A673 (cell line): ENCODE data around the gene RHBG. TPM values are rescaled to one million over a fixed set of nuclear protein-coding genes. Genes with fewer than 3 reads are reported as not detected.
A peak's percentile ranks its signal among the peaks of the same experiment; 100 is the strongest.

Experiments
- BruUV-seq: library from RNA; stranded (reverse); fragments of 400-500 nt; replicated peaks from 2 replicates; lab custom pipeline; 2021; lab: Mats Ljungman, UMichigan
- CTCF ChIA-PET: fragments of 300-600 bp; sonication (Branson Sonifier 250); formaldehyde crosslinking; loops from one replicate; lab custom pipeline; 2022; ENCODE audit warnings: antibody characterized with exemption; lab: Charles Lee
- POLR2A ChIA-PET: fragments of 300-600 bp; sonication (Branson Sonifier 250); formaldehyde crosslinking; loops from one replicate; lab custom pipeline; 2022; ENCODE audit warnings: antibody characterized with exemption; ENCODE audit not compliant: low non-redundant PET; lab: Charles Lee
- DNase-seq: peaks from one replicate; pipeline ENCODE4 v3.0.0-alpha.2; 2015; ENCODE audit warnings: low spot score
- H3K27ac ChIP-seq: fragments of 200-600 bp; sonication (generic); 2 replicates; pipeline ENCODE4 v1.5.1; 2016; ENCODE audit warnings: mixed run types, low read depth, mild to moderate bottlenecking, mixed read lengths, antibody characterized with exemption, low read length; ENCODE audit not compliant: poor library complexity, severe bottlenecking
- H3K27me3 ChIP-seq: fragments of 200-600 bp; sonication (generic); replicated peaks from 2 replicates; pipeline ENCODE4 v1.6.1; 2017; ENCODE audit warnings: mixed run types, low read depth, mild to moderate bottlenecking, mixed read lengths, antibody characterized with exemption, low read length; ENCODE audit not compliant: insufficient read depth, poor library complexity
- H3K36me3 ChIP-seq: fragments of 200-600 bp; sonication (generic); 2 replicates; pipeline ENCODE4 v1.6.1; 2016; ENCODE audit warnings: mixed run types, mild to moderate bottlenecking, mixed read lengths, antibody characterized with exemption, low read length; ENCODE audit not compliant: insufficient read depth, poor library complexity, severe bottlenecking
- H3K4me1 ChIP-seq: fragments of 200-600 bp; sonication (generic); 2 replicates; pipeline ENCODE4 v1.6.1; 2017; ENCODE audit warnings: mixed run types, mild to moderate bottlenecking, mixed read lengths, antibody characterized with exemption, low read length; ENCODE audit not compliant: insufficient read depth, poor library complexity, severe bottlenecking
- H3K4me3 ChIP-seq: fragments of 200-600 bp; sonication (generic); 2 replicates; pipeline ENCODE4 v1.5.1; 2016; ENCODE audit warnings: low read depth, mixed run types, mild to moderate bottlenecking, mixed read lengths, low read length; ENCODE audit not compliant: poor library complexity, severe bottlenecking
- H3K9me3 ChIP-seq: fragments of 200-600 bp; sonication (generic); 2 replicates; pipeline ENCODE4 v1.6.1; 2016; ENCODE audit warnings: mixed run types, low read depth, mild to moderate bottlenecking, mixed read lengths, antibody characterized with exemption, low read length; ENCODE audit not compliant: poor library complexity, severe bottlenecking
- CTCF ChIP-seq: fragments of 300-800, 200-600 bp; sonication (generic); conservative IDR thresholded peaks from 2 replicates; pipeline ENCODE4 v1.5.1; 2017; ENCODE audit warnings: low read depth, mild to moderate bottlenecking, antibody characterized with exemption, low read length, moderate library complexity, mixed read lengths
- EZH2 ChIP-seq: fragments of 200-600 bp; sonication (generic); IDR thresholded peaks from 2 replicates; pipeline ENCODE4 v1.6.1; 2017; ENCODE audit warnings: borderline replicate concordance, low read depth, mild to moderate bottlenecking, mixed read lengths, antibody characterized with exemption, low read length; ENCODE audit not compliant: poor library complexity, severe bottlenecking
- intact Hi-C: fragments of 100-400 bp; cut with micrococcal nuclease; formaldehyde crosslinking; loops from one replicate; pipeline ENCODE4 v1.10.0; 2022; ENCODE audit not compliant: unreplicated experiment
- total RNA-seq: library from RNA; stranded (reverse); gene quantifications from 2 replicates; pipeline ENCODE4 v1.2.3, GENCODE V29; 2021

RHBG gene
- total RNA-seq, 1 experiment from 2014 or later, result not detected

GRCh38 chr1:156417401-156418020, 48.5 kb downstream of the RHBG start:
- no TSS peak for BruUV-seq
- H3K27me3 ChIP-seq, result peaks cover 67% of the 10 kb centered on the region
- POLR2A ChIA-PET, result no interaction called here

GRCh38 chr1:156418416-156419070, 49.5 kb downstream of the RHBG start:
- no peak for TF ChIP-seq CTCF
- TF ChIP-seq EZH2, result no peak
- POLR2A ChIA-PET, result no interaction called here
- H3K36me3 ChIP-seq, result no peaks in the 10 kb centered on the region
- no peaks in the 10 kb centered on the region for H3K9me3 ChIP-seq
- BruUV-seq, result no TSS peak
- CTCF ChIA-PET, result interaction anchor here (2.3 kb wide), 1 partner anchor 33 kb away, joined by 14 read pairs; no protein-coding TSS in a partner anchor
- no peak for DNase-seq
- peaks cover 77% of the 10 kb centered on the region for H3K27me3 ChIP-seq
- intact Hi-C loops, result no loop called here
- H3K4me1 ChIP-seq, result peaks cover 14% of the 10 kb centered on the region
- no peak overlapping the region for H3K27ac ChIP-seq
- no peak overlapping the region for H3K4me3 ChIP-seq

More at GRCh38 chr1:156417401-156418020, 48.5 kb downstream of the RHBG start:
- Histone ChIP-seq H3K4me1 (peaks cover 14% of the 10 kb centered on the region), H3K27ac (no peak overlapping the region), H3K9me3 (no peaks in the 10 kb centered on the region), H3K4me3 (no peak overlapping the region), H3K36me3 (no peaks in the 10 kb centered on the region)
- no peak for DNase-seq
- intact Hi-C loops, result loop anchor here (2.0 kb wide), 1 partner anchor 15 kb away; no protein-coding TSS in a partner anchor
- TF ChIP-seq CTCF (no peak), EZH2 (no peak)
- CTCF ChIA-PET, result interaction anchor here (0.7 to 2.3 kb wide), 2 partner anchors 28 to 32 kb away, joined by 3 to 14 read pairs; no protein-coding TSS in a partner anchor

- H3K27ac ChIP-seq, result no peak overlapping the region
- no peaks in the 10 kb centered on the region for H3K36me3 ChIP-seq
- BruUV-seq, result no TSS peak
- TF ChIP-seq EZH2 (no peak), CTCF (peak; percentile 53)
- ChIA-PET POLR2A (no interaction called here), CTCF (interaction anchor here (2.3 kb wide), 1 partner anchor 34 kb away, joined by 14 read pairs; no protein-coding TSS in a partner anchor)
- intact Hi-C loops, result no loop called here
- H3K4me1 ChIP-seq, result peaks cover 14% of the 10 kb centered on the region
- DNase-seq, result no peak
- H3K27me3 ChIP-seq, result peaks cover 90% of the 10 kb centered on the region
- H3K9me3 ChIP-seq, result no peaks in the 10 kb centered on the region
- peak overlapping the region; percentile 38 for H3K4me3 ChIP-seq
These were observed 50.8 kb downstream of the RHBG start for GRCh38 chr1:156419854-156420204.
